K562 (cell line): ENCODE measurements around the gene NDST1. TPM values are rescaled to one million over a fixed set of nuclear protein-coding genes. Genes with fewer than 3 reads are reported as not detected.

Experiments used
- ATAC-seq: fragments of 200-7000 bp; cut with Tn5 transposase; 3 replicates; pipeline ENCODE4 v1.9.1; 2020; ENCODE audit warnings: moderate library complexity
- BruUV-seq: library from RNA; stranded (reverse); fragments of 400-500 nt; replicated peaks from 2 replicates; lab custom pipeline; 2021; lab: Mats Ljungman, UMichigan
- CTCF ChIA-PET: fragments of 300-600 bp; formaldehyde crosslinking; extraction: SDS; loops from one replicate; lab custom pipeline; 2021; ENCODE audit warnings: low intra/inter-chr PET ratio; lab: Yijun Ruan, JAX
- POLR2A ChIA-PET: fragments of 300-600, 350-650 bp; sonication (Branson Sonifier 250); formaldehyde crosslinking; extraction: SDS; loops from one replicate; lab custom pipeline; 2021; ENCODE audit warnings: antibody characterized with exemption, inconsistent platforms; lab: Yijun Ruan, JAX
- DNase-seq, 4 experiments: peaks; one replicate each; pipeline versions ENCODE4 v3.0.0 to v3.0.0-alpha.2; 2011 to 2018; ENCODE audit warnings: low spot score in 3 of 4, mixed read lengths in 3 of 4; ENCODE audit errors: extremely low read depth in 1 of 4
- FAIRE-seq: peaks from 2 replicates; lab custom pipeline; 2011; peaks lifted over from hg19 to GRCh38; lab: Jason Lieb, UNC
- H2AFZ ChIP-seq: 2 replicates; pipeline ENCODE4 v1.6.0; 2011; ENCODE audit warnings: low read depth, low read length, control low read depth, inconsistent platforms
- H3K27ac ChIP-seq: fragments of 200-600 bp; 3 replicates; pipeline ENCODE4 v1.8.0; 2011; ENCODE audit warnings: low read depth, mild to moderate bottlenecking, control low read depth, inconsistent platforms, low read length, moderate library complexity, mixed read lengths; ENCODE audit errors: extremely low read depth
- H3K27me3 ChIP-seq, 2 experiments: fragments of 300-600 bp in 1 of 2; 2 replicates in 1 of 2; 3 replicates in 1 of 2; pipeline versions ENCODE4 v1.6.0 to v1.8.0; 2011; ENCODE audit warnings: inconsistent platforms in 2 of 2, low read length in 2 of 2, mild to moderate bottlenecking in 1 of 2, mixed read lengths in 1 of 2, moderate library complexity in 1 of 2; ENCODE audit not compliant: control insufficient read depth in 2 of 2, insufficient read depth in 2 of 2
- H3K36me3 ChIP-seq: fragments of 300-600 bp; 3 replicates; pipeline ENCODE4 v1.8.0; 2011; ENCODE audit warnings: mild to moderate bottlenecking, low read length, inconsistent platforms; ENCODE audit not compliant: control insufficient read depth, insufficient read depth
- H3K4me1 ChIP-seq, 2 experiments: fragments of 200-600 bp in 1 of 2; replicated peaks in 1 of 2; 2 replicates in 1 of 2; 3 replicates in 1 of 2; pipeline versions ENCODE4 v1.5.1 to v1.8.0; 2011; ENCODE audit warnings: inconsistent platforms in 2 of 2, low read length in 2 of 2, mild to moderate bottlenecking in 1 of 2, mixed read lengths in 1 of 2, moderate library complexity in 1 of 2; ENCODE audit not compliant: control insufficient read depth in 2 of 2, insufficient read depth in 2 of 2
- H3K4me2 ChIP-seq: 2 replicates; pipeline ENCODE4 v1.6.1; 2011; ENCODE audit warnings: low read length, control low read depth, inconsistent platforms, mixed read lengths; ENCODE audit not compliant: insufficient read depth
- H3K4me3 ChIP-seq: fragments of 200-600 bp; sonication (generic), shearing (Covaris generic); 2 replicates; pipeline ENCODE4 v1.5.1; 2016; ENCODE audit warnings: control low read depth, inconsistent platforms
- H3K79me2 ChIP-seq: fragments of 200-600 bp; 3 replicates; pipeline ENCODE4 v1.8.0; 2011; ENCODE audit warnings: low read length, inconsistent platforms; ENCODE audit not compliant: control insufficient read depth, insufficient read depth
- H3K9ac ChIP-seq, 2 experiments: 2 replicates each; pipeline versions ENCODE4 v1.6.0 to v1.6.1; 2011; ENCODE audit warnings: low read depth in 2 of 2, low read length in 2 of 2, control low read depth in 1 of 2, inconsistent platforms in 1 of 2, mild to moderate bottlenecking in 1 of 2, mixed read lengths in 1 of 2; ENCODE audit not compliant: insufficient read depth in 1 of 2
- H3K9me1 ChIP-seq: one replicate; pipeline ENCODE4 v1.6.0; 2011; ENCODE audit warnings: inconsistent platforms, mild to moderate bottlenecking, low read length, moderate library complexity; ENCODE audit not compliant: control insufficient read depth, insufficient read depth
- H3K9me3 ChIP-seq: replicated peaks from 2 replicates; pipeline ENCODE4 v1.5.1; 2011; ENCODE audit warnings: low read depth, low read length, inconsistent platforms; ENCODE audit not compliant: control insufficient read depth, insufficient read depth
- H4K20me1 ChIP-seq: replicated peaks from 2 replicates; pipeline ENCODE4 v1.6.1; 2011; ENCODE audit warnings: low read length, inconsistent platforms, mixed read lengths; ENCODE audit not compliant: control insufficient read depth, insufficient read depth
- BRD4 ChIP-seq: fragments of 200-600 bp; sonication (generic); IDR thresholded peaks from 2 replicates; pipeline ENCODE4 v1.6.1; 2017; ENCODE audit warnings: inconsistent platforms
- EHMT2 ChIP-seq: fragments of 450-650 bp; IDR thresholded peaks from 2 replicates; pipeline ENCODE4 v1.6.1; 2018; ENCODE audit warnings: antibody characterized with exemption
- GABPA ChIP-seq: fragments of 200-800 bp; sonication (Bioruptor generic); conservative IDR thresholded peaks from 2 replicates; pipeline ENCODE4 v1.6.1; 2016; ENCODE audit warnings: low read depth, missing genetic modification characterization, missing compliant biosample characterization
- RAD21 ChIP-seq, 2 experiments: fragments of 250-450 bp in 1 of 2; fragments of 450-650 bp in 1 of 2; sonication (Bioruptor Pico) in 1 of 2; formaldehyde crosslinking in 1 of 2; IDR thresholded peaks in 1 of 2; conservative IDR thresholded peaks in 1 of 2; 2 replicates each; pipeline versions ENCODE4 v1.4.0 to v1.8.0; 2020 to 2022; ENCODE audit warnings: mild to moderate bottlenecking in 2 of 2, moderate library complexity in 1 of 2
- STAG1 ChIP-seq: sonication (generic); formaldehyde crosslinking; IDR thresholded peaks from 2 replicates; pipeline ENCODE4 v1.5.0; 2020; ENCODE audit warnings: missing genetic modification reagents, borderline replicate concordance
- ZBTB8A ChIP-seq: fragments of 450-650 bp; IDR thresholded peaks from 2 replicates; pipeline ENCODE4 v1.6.1; 2018; ENCODE audit warnings: mild to moderate bottlenecking, moderate library complexity; ENCODE audit not compliant: partially characterized antibody
- ZFP36 ChIP-seq: fragments of 150-350 bp; IDR thresholded peaks from 2 replicates; pipeline ENCODE4 v1.6.1; 2018; ENCODE audit warnings: low read length, low read depth; ENCODE audit not compliant: partially characterized antibody
- ZNF561 ChIP-seq: fragments of 450-650 bp; formaldehyde crosslinking; conservative IDR thresholded peaks from 2 replicates; pipeline ENCODE4 v1.4.0; 2020; ENCODE audit warnings: mild to moderate bottlenecking, moderate library complexity
- WGBS: fragments of 100-300 bp; shearing (Covaris generic); methylation state at CpG from one replicate; pipeline ENCODE4 v1.1.6; 2016; ENCODE audit warnings: low coverage, mixed read lengths; ENCODE audit not compliant: insufficient coverage; ENCODE audit errors: missing lambda C conversion rate; 5-methylcytosine and 5-hydroxymethylcytosine counted together
- in situ Hi-C: fragments of 300-500 bp; cut with MboI; formaldehyde crosslinking; loops from 4 replicates; pipeline ENCODE4 v1.15.0; 2018; ENCODE audit warnings: inconsistent platforms, mixed read lengths
- intact Hi-C: fragments of 100-400 bp; cut with micrococcal nuclease; formaldehyde crosslinking; loops from 2 replicates; pipeline ENCODE4 v1.14.2; 2022
- polyA plus RNA-seq, 8 experiments: library from polyadenylated mRNA; depleted of rRNA in 4 of 8; stranded (reverse) in 5 of 8; unstranded in 3 of 8; fragments of >200 nt; fragmentation: Nextera tagmentation in 2 of 8; fragmentation: Illumina TruSeq in 1 of 8; extraction: Ambion mirVana in 2 of 8; extraction: Trizol in 1 of 8; gene quantifications; 2 replicates each; pipeline versions ENCODE4 v1.2.1 to v1.2.3, GENCODE V29; 2011 to 2014; ENCODE audit warnings: inconsistent platforms in 1 of 8, missing spikeins in 1 of 8
- total RNA-seq, 7 experiments: library from RNA; depleted of rRNA in 6 of 7; stranded (reverse); fragments of >200 nt in 6 of 7; fragmentation: Illumina TruSeq in 2 of 7; extraction: Trizol in 2 of 7; gene quantifications; 2 replicates each; pipeline versions ENCODE4 v1.2.1 to v1.2.3, GENCODE V29; 2011 to 2021; ENCODE audit warnings: low replicate concordance in 1 of 7

NDST1 gene
- total and polyA plus RNA-seq, 9 of the 15 experiments (the other 6 are each of a cell fraction or from before 2014, with no cell fraction given), result 0.38 to 47.9 (median 9.9) TPM

GRCh38 chr5:150596313-150596712 lies 88.4 kb downstream of the NDST1 start:
- no peak overlapping the region for H2AFZ ChIP-seq
- no peak overlapping the region for H3K4me2 ChIP-seq
- H3K9ac ChIP-seq, result no peak overlapping the region
- ATAC-seq (no peak), FAIRE-seq (no peak), DNase-seq (peak in 2 of 4 experiments; percentile 42 to 43)
- TF ChIP-seq RAD21 (CRISPR knock-in tag; conservative IDR thresholded peaks at IDR 0.05 in 1 of 2, IDR thresholded peaks at IDR 0.05 in 1 of 2), result no peak
- TF ChIP-seq ZNF561, result no peak
- no peak for TF ChIP-seq ZBTB8A
- no peak for TF ChIP-seq BRD4
- H3K9me3 ChIP-seq, result no peaks in the 10 kb centered on the region
- intact Hi-C loops, result no loop called here
- H3K27ac ChIP-seq, result no peak overlapping the region
- no peaks in the 10 kb centered on the region for H3K79me2 ChIP-seq
- peaks cover 8% of the 10 kb centered on the region for H4K20me1 ChIP-seq
- H3K9me1 ChIP-seq, result no peaks in the 10 kb centered on the region
- in situ Hi-C loops, result no loop called here
- 25% methylated on average over 9 of the region's 9 CpGs for WGBS
- H3K27me3 ChIP-seq, result peaks cover 18 to 51% of the 10 kb centered on the region in 2 experiments
- no peaks in the 10 kb centered on the region for H3K36me3 ChIP-seq
- ChIA-PET POLR2A (interaction anchor here (1.3 kb wide), 1 partner anchor 14 kb away, joined by 3 read pairs; no protein-coding TSS in a partner anchor), CTCF (no interaction called here)
- no TSS peak for BruUV-seq
- no peak overlapping the region for H3K4me3 ChIP-seq
- H3K4me1 ChIP-seq, result peaks cover 13 to 19% of the 10 kb centered on the region in 2 experiments; a peak in 4 of 5 replicates

DNA sequence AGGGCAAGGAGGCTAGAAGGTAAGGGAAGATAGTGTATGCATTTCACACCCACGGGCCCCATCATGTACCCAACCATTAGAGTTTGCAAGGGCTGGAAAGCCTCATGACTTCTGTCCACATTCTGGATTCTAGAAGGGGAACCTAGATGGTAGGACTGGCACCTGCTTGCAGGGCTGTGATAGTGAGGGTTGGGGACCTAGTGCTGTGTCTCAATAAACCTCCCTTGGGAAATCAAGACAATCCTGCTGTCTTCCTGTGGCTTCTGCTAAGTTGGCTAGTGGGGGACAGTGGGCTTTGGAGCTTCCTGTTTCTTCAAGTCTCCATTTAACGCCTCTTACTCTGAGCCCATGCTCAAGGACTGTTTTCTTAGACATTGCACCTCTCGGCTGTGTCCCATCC lies 88.9 kb downstream of the NDST1 start:
- in situ Hi-C loops, result no loop called here
- Histone ChIP-seq H3K9ac (no peak overlapping the region), H3K9me1 (no peaks in the 10 kb centered on the region), H3K79me2 (no peaks in the 10 kb centered on the region), H2AFZ (no peak overlapping the region), H3K27me3 (peaks cover 19 to 55% of the 10 kb centered on the region in 2 experiments), H3K4me1 (peaks cover 13 to 19% of the 10 kb centered on the region in 2 experiments; a peak in 4 of 5 replicates), H3K4me3 (no peak overlapping the region), H3K36me3 (no peaks in the 10 kb centered on the region), H3K9me3 (no peaks in the 10 kb centered on the region), H4K20me1 (peaks cover 8% of the 10 kb centered on the region), H3K27ac (no peak overlapping the region), H3K4me2 (no peak overlapping the region)
- ATAC-seq (no peak), DNase-seq (no peak), FAIRE-seq (no peak)
- 4% methylated on average over 3 of the region's 3 CpGs for WGBS
- POLR2A ChIA-PET, result interaction anchor here (1.3 kb wide), 1 partner anchor 14 kb away, joined by 3 read pairs; no protein-coding TSS in a partner anchor
- BruUV-seq, result no TSS peak
- CTCF ChIA-PET, result no interaction called here
- TF ChIP-seq GABPA (tag), result no peak
- no peak for TF ChIP-seq STAG1 (CRISPR knock-in tag)
- no peak for TF ChIP-seq ZFP36
- no peak for TF ChIP-seq EHMT2
- intact Hi-C loops, result no loop called here
